ENCODE measurements around the gene ASAP2.
A peak's percentile ranks its signal among the peaks of the same experiment; 100 is the strongest.

ASAP2 gene

GRCh38 chr2:9410108-9410507 is 203.5 kb downstream of the ASAP2 start:
- DNase-seq: no peak

GRCh38 chr2:9412781-9413180 is 206.2 kb downstream of the ASAP2 start:
- no peak for DNase-seq

GRCh38 chr2:9415516-9416169 is 209.0 kb downstream of the ASAP2 start:
- DNase-seq: no peak

GRCh38 chr2:9416267-9416961 is 209.8 kb downstream of the ASAP2 start:
- no peak for DNase-seq

- DNase-seq: no peak
Measured at GRCh38 chr2:9416962-9417316, 210.3 kb downstream of the ASAP2 start.

GRCh38 chr2:9417725-9418124 is 211.1 kb downstream of the ASAP2 start:
- DNase-seq: no peak

GRCh38 chr2:9418746-9419145 is 212.1 kb downstream of the ASAP2 start:
- no peak for DNase-seq

- no peak for DNase-seq
Measured at GRCh38 chr2:9419541-9419940, 212.9 kb downstream of the ASAP2 start.

- DNase-seq: no peak
Measured at GRCh38 chr2:9420495-9420894, 213.9 kb downstream of the ASAP2 start.

GRCh38 chr2:9422321-9423099 is 215.9 kb downstream of the ASAP2 start:
- DNase-seq: peak; percentile 56

GRCh38 chr2:9423100-9423921 is 216.7 kb downstream of the ASAP2 start, which contains the start of the genes CPSF3 and ITGB1BP1:
CPSF3 (plus strand) TSS chr2:9423654; CDS start chr2:9423774, 120 bp downstream.
ITGB1BP1 (minus strand) TSS chr2:9423528; CDS start chr2:9418697, 4,831 bp downstream.
- DNase-seq: peak; percentile 99

- no peak for DNase-seq
Measured at GRCh38 chr2:9423922-9424272, 217.3 kb downstream of the ASAP2 start.

GRCh38 chr2:9424447-9425164 is 218.0 kb downstream of the ASAP2 start:
- no peak for DNase-seq

- DNase-seq: no peak
Measured at GRCh38 chr2:9428965-9429577, 222.5 kb downstream of the ASAP2 start.

GRCh38 chr2:9430316-9431293 is 224.0 kb downstream of the ASAP2 start:
- no peak for DNase-seq

- no peak for DNase-seq
Measured at GRCh38 chr2:9434489-9434888, 227.9 kb downstream of the ASAP2 start.

GRCh38 chr2:9439536-9439935 is 232.9 kb downstream of the ASAP2 start:
- DNase-seq: no peak

GRCh38 chr2:9440058-9440727 is 233.6 kb downstream of the ASAP2 start:
- no peak for DNase-seq

GRCh38 chr2:9441556-9441955 is 234.9 kb downstream of the ASAP2 start:
- DNase-seq: no peak

GRCh38 chr2:9443526-9443925 is 236.9 kb downstream of the ASAP2 start:
- no peak for DNase-seq
